Glutamatergic neuron (in vitro differentiated cells): ENCODE results near the gene FSD1L. TPM values are rescaled to one million over a fixed set of nuclear protein-coding genes. Genes with fewer than 3 reads are reported as not detected.
"Not testable (repeated sequence)": the region's sequence is repeated elsewhere in the genome, so short reads cannot be mapped to it uniquely, and the experiment has no call there.

Experiments
- DNase-seq: peaks from one replicate; pipeline ENCODE4 v3.0.0; 2022
- H3K27ac Mint-ChIP-seq: one replicate; pipeline ENCODE4 v1.8.0; 2020; ENCODE audit warnings: mild to moderate bottlenecking, mixed read lengths, inconsistent platforms; ENCODE audit not compliant: unreplicated experiment
- H3K27me3 Mint-ChIP-seq: one replicate; pipeline ENCODE4 v1.8.0; 2020; ENCODE audit warnings: mild to moderate bottlenecking, moderate library complexity, mixed read lengths, inconsistent platforms; ENCODE audit not compliant: unreplicated experiment
- H3K36me3 Mint-ChIP-seq: one replicate; pipeline ENCODE4 v1.8.0; 2020; ENCODE audit warnings: mild to moderate bottlenecking, mixed read lengths, inconsistent platforms; ENCODE audit not compliant: unreplicated experiment
- H3K4me1 Mint-ChIP-seq: one replicate; pipeline ENCODE4 v1.8.0; 2020; ENCODE audit warnings: mild to moderate bottlenecking, low read depth, mixed read lengths, inconsistent platforms; ENCODE audit not compliant: unreplicated experiment
- H3K4me3 Mint-ChIP-seq: one replicate; pipeline ENCODE4 v1.8.0; 2020; ENCODE audit warnings: mild to moderate bottlenecking, mixed read lengths, inconsistent platforms; ENCODE audit not compliant: unreplicated experiment
- H3K9me3 Mint-ChIP-seq: one replicate; pipeline ENCODE4 v1.8.0; 2020; ENCODE audit warnings: mild to moderate bottlenecking, moderate library complexity, mixed read lengths, inconsistent platforms; ENCODE audit not compliant: unreplicated experiment
- CTCF ChIP-seq: fragments of 200-600 bp; sonication (generic); IDR thresholded peaks from one replicate; pipeline ENCODE4 v1.5.0; 2021; ENCODE audit not compliant: partially characterized antibody, unreplicated experiment
- total RNA-seq: library from RNA; stranded (reverse); fragmentation: NEBNext Ultra II Directional; extraction: Animal tissue kit (Norgen Biotek cat#: 25700); gene quantifications from one replicate; pipeline ENCODE4 v1.2.1, GENCODE V29; 2021; ENCODE audit not compliant: unreplicated experiment

The FSD1L gene
- total RNA-seq, 1 donor from 2014 or later, result 32.5 TPM

- no peak for TF ChIP-seq CTCF
- Mint-ChIP-seq H3K36me3 (no peaks in the 10 kb centered on the region), H3K4me3 (no peak overlapping the region), H3K4me1 (peaks cover 6% of the 10 kb centered on the region), H3K27ac (no peak overlapping the region), H3K27me3 (no peaks in the 10 kb centered on the region), H3K9me3 (peaks cover 2% of the 10 kb centered on the region)
- no peak for DNase-seq
Measured at GRCh38 chr9:105554042-105554441, 106.2 kb downstream of the FSD1L start.

- peaks cover 7% of the 10 kb centered on the region for H3K4me1 Mint-ChIP-seq
- H3K27ac Mint-ChIP-seq, result no peak within 1 kb of the TSS
- peaks cover 22% of the 10 kb centered on the region for H3K36me3 Mint-ChIP-seq
- TF ChIP-seq CTCF, result no peak
- DNase-seq, result peak; percentile 92
- peak within 1 kb of the TSS; percentile 93 for H3K4me3 Mint-ChIP-seq
- H3K9me3 Mint-ChIP-seq, result peaks cover 2% of the 10 kb centered on the region
- H3K27me3 Mint-ChIP-seq, result no peaks in the 10 kb centered on the region
Measured at GRCh38 chr9:105557804-105558610, 110.2 kb downstream of the FSD1L start, which contains the start of gene FKTN. Gene FKTN (plus strand): TSS chr9:105558131. CDS start chr9:105575033, 16,902 bp downstream.

GRCh38 chr9:105572455-105572854, 124.6 kb downstream of the FSD1L start:
- Mint-ChIP-seq H3K36me3 (peaks cover 6% of the 10 kb centered on the region), H3K27me3 (no peaks in the 10 kb centered on the region), H3K4me1 (no peaks in the 10 kb centered on the region), H3K9me3 (peaks cover 4% of the 10 kb centered on the region), H3K4me3 (no peak overlapping the region), H3K27ac (no peak overlapping the region)
- TF ChIP-seq CTCF, result no peak
- no peak for DNase-seq

GRCh38 chr9:105579952-105580351, 132.1 kb downstream of the FSD1L start:
- DNase-seq, H3K9me3 Mint-ChIP-seq, H3K36me3 Mint-ChIP-seq, H3K4me1 Mint-ChIP-seq, H3K27ac Mint-ChIP-seq, H3K4me3 Mint-ChIP-seq, H3K27me3 Mint-ChIP-seq: not testable (repeated sequence)

- not testable (repeated sequence) for H3K27me3 Mint-ChIP-seq, DNase-seq, H3K9me3 Mint-ChIP-seq, H3K4me1 Mint-ChIP-seq, H3K36me3 Mint-ChIP-seq, H3K4me3 Mint-ChIP-seq, H3K27ac Mint-ChIP-seq
Measured at GRCh38 chr9:105581550-105581949, 133.7 kb downstream of the FSD1L start.

- no peaks in the 10 kb centered on the region for H3K9me3 Mint-ChIP-seq
- H3K36me3 Mint-ChIP-seq, result peaks cover 23% of the 10 kb centered on the region
- H3K4me3 Mint-ChIP-seq, result no peak overlapping the region
- TF ChIP-seq CTCF, result no peak
- no peaks in the 10 kb centered on the region for H3K4me1 Mint-ChIP-seq
- no peaks in the 10 kb centered on the region for H3K27me3 Mint-ChIP-seq
- no peak overlapping the region for H3K27ac Mint-ChIP-seq
- DNase-seq, result no peak
Measured at GRCh38 chr9:105593145-105593544, 145.3 kb downstream of the FSD1L start.

Other genes with a start within 250 kb of the FSD1L start
- 9.6 TPM for gene SLC44A1, start 203.4 kb upstream of the FSD1L start, total RNA-seq
- gene FKTN, start 110.1 kb downstream of the FSD1L start, total RNA-seq, result 20.9 TPM
- gene TAL2, start 214.4 kb downstream of the FSD1L start, total RNA-seq, result 1.6 TPM
- 3.0 TPM for gene TMEM38B, start 246.5 kb downstream of the FSD1L start, total RNA-seq